Left lung (tissue), 10 donors: ENCODE data around the gene ZNF26. TPM values are rescaled to one million over a fixed set of nuclear protein-coding genes. Genes with fewer than 3 reads are reported as not detected.
A peak's percentile ranks its signal among the peaks of the same experiment; 100 is the strongest.

Experiments
- ATAC-seq: fragments of 200-7000 bp; cut with Tn5 transposase; one replicate; pipeline ENCODE4 v1.9.1; 2020; ENCODE audit warnings: moderate library complexity
- DNase-seq, 4 donors: peaks; one replicate each; pipeline ENCODE4 v3.0.0-alpha.2; 2013 to 2020
- H3K27ac ChIP-seq, 2 donors: fragments of 200-600 bp; sonication (generic) in 1 of 2; one replicate each; pipeline versions ENCODE4 v1.5.0 to v1.8.0; 2020 to 2021
- H3K27me3 ChIP-seq, 2 donors: fragments of 200-600 bp; sonication (generic) in 1 of 2; one replicate each; pipeline versions ENCODE4 v1.5.0 to v1.8.0; 2020 to 2021
- H3K36me3 ChIP-seq, 2 donors: fragments of 200-600 bp; sonication (generic) in 1 of 2; one replicate each; pipeline versions ENCODE4 v1.5.0 to v1.8.0; 2020 to 2021
- H3K4me1 ChIP-seq, 2 donors: fragments of 200-600 bp; one replicate each; pipeline ENCODE4 v1.8.0; 2021
- H3K4me3 ChIP-seq, 2 donors: fragments of 200-600 bp; sonication (generic) in 1 of 2; one replicate each; pipeline versions ENCODE4 v1.5.0 to v1.8.0; 2020 to 2021; ENCODE audit warnings: mild to moderate bottlenecking in 1 of 2
- H3K9me3 ChIP-seq, 2 donors: fragments of 200-600 bp; sonication (generic) in 1 of 2; one replicate each; pipeline versions ENCODE4 v1.5.0 to v1.8.0; 2020 to 2021
- intact Hi-C, 2 donors: fragments of 100-400 bp; cut with DNase I; formaldehyde crosslinking; loops; one replicate each; pipeline versions ENCODE4 v1.11.2 to v1.14.2; 2022
- polyA plus RNA-seq, 6 donors: library from polyadenylated mRNA; unstranded; fragments of 120-200 nt; gene quantifications; one replicate each; pipeline ENCODE4 v1.2.1, GENCODE V29; 2013; ENCODE audit not compliant: insufficient read length in 6 of 6
- total RNA-seq, 2 donors: library from RNA; stranded (reverse); fragmentation: NEBNext Ultra II Directional; extraction: Animal tissue kit (Norgen Biotek cat#: 25700); gene quantifications; one replicate each; pipeline ENCODE4 v1.2.1, GENCODE V29; 2021
- TF ChIP-seq, protein P1 (sequence below), 2 donors: fragments of 200-600 bp; sonication (generic) in 1 of 2; IDR thresholded peaks; one replicate each; pipeline versions ENCODE4 v1.5.0 to v1.8.0; 2021; ENCODE audit warnings: antibody characterized with exemption in 2 of 2
- donor health status: DM: no; HTN: yes; CAD: no.
- donor health status: DM: no; HTN: no; CAD: no.

Gene ZNF26
- total and polyA plus RNA-seq, 8 donors = 7.5 to 19.4 (median 16.4) TPM

DNA sequence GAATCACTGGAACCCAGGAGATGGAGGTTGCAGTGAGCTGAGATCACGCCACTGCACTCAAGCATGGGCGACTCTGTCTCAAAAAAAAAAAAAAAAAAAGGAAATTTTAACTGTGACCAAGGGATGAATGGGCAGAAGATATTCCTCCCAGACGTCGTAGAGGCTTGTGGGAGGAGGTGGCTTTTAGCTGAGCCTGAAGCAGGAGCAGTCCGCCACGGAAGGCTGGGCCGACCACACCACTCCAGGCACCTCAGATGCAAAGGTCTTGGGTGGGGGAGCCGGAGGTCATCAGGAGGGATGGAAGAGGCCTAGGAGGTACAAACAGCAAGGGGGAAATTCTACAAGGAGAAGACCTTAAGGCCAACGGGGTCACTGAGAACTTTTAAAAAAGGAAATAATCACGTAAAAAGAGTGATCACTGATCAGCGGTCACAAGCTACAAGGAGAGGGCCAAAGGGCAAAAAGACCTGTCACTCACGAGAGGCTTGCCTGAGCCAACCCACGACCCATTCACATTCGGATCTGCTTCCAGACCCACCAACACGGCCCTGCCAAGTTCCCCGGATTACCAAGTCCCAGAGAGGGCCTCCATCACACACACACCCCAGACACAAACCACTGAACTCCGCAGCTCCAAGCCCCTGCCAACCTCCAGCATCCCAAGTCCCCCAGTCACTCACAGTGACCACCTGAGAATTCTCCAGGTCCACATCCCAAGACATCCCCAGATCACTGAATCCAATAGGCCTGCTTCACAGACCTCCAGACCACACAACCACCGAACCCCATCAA lies 33.6 kb upstream of the ZNF26 start:
- Histone ChIP-seq H3K9me3 (peaks cover 0 to 61% of the 10 kb centered on the region in 2 donors), H3K4me1 (peaks cover 0 to 12% of the 10 kb centered on the region in 2 donors), H3K4me3 (no peak overlapping the region), H3K27me3 (no peaks in the 10 kb centered on the region), H3K36me3 (peaks cover 0 to 42% of the 10 kb centered on the region in 2 donors), H3K27ac (no peak overlapping the region)
- no peak for DNase-seq
- intact Hi-C loops = no loop called here
- ATAC-seq = no peak
- TF ChIP-seq, protein P1, sequence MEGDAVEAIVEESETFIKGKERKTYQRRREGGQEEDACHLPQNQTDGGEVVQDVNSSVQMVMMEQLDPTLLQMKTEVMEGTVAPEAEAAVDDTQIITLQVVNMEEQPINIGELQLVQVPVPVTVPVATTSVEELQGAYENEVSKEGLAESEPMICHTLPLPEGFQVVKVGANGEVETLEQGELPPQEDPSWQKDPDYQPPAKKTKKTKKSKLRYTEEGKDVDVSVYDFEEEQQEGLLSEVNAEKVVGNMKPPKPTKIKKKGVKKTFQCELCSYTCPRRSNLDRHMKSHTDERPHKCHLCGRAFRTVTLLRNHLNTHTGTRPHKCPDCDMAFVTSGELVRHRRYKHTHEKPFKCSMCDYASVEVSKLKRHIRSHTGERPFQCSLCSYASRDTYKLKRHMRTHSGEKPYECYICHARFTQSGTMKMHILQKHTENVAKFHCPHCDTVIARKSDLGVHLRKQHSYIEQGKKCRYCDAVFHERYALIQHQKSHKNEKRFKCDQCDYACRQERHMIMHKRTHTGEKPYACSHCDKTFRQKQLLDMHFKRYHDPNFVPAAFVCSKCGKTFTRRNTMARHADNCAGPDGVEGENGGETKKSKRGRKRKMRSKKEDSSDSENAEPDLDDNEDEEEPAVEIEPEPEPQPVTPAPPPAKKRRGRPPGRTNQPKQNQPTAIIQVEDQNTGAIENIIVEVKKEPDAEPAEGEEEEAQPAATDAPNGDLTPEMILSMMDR (IDR thresholded peaks at IDR 0.05) = no peak

DNA sequence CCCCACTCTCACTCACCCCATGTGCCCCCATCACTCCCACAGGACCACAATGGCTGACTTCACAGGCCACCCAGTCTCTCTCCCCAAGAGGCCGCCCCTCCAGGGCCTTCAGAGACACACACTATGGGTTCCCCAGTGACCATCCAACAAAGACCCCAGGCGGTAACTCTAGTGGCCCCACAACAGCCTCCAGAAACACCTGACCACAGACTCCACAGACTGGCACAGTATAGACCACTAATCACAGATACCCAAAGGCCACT lies 33.1 kb upstream of the ZNF26 start:
- H3K9me3 ChIP-seq = peaks cover 0 to 56% of the 10 kb centered on the region in 2 donors
- ATAC-seq (no peak), DNase-seq (no peak)
- no peaks in the 10 kb centered on the region for H3K27me3 ChIP-seq
- no peak overlapping the region for H3K4me3 ChIP-seq
- H3K27ac ChIP-seq = no peak overlapping the region
- intact Hi-C loops = no loop called here
- peaks cover 0 to 37% of the 10 kb centered on the region in 2 donors for H3K36me3 ChIP-seq
- peaks cover 0 to 12% of the 10 kb centered on the region in 2 donors for H3K4me1 ChIP-seq
- TF ChIP-seq, protein P1 (IDR thresholded peaks at IDR 0.05) = no peak

DNA sequence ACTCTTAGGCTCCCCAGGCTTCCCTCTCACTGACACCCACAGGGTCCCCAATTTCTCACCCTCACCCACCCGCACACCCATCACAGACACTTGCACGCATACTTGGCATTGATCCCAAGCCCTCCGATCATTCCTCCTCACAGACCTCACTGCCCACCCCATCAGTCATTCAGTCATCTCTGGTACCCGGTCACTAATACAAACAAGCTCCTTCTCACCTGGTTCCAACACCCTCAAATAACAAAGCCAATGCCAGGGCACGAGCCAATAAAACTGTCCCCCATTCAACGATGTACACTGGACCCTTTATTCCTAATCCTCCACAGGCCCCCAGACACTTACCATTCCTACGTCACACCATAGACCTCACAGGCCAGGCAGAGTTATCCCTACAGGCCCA lies 32.4 kb upstream of the ZNF26 start:
- H3K4me3 ChIP-seq = no peak overlapping the region
- no peak overlapping the region for H3K27ac ChIP-seq
- H3K36me3 ChIP-seq = peaks cover 0 to 30% of the 10 kb centered on the region in 2 donors
- DNase-seq (no peak), ATAC-seq (no peak)
- peaks cover 0 to 12% of the 10 kb centered on the region in 2 donors for H3K4me1 ChIP-seq
- H3K9me3 ChIP-seq = peaks cover 0 to 49% of the 10 kb centered on the region in 2 donors
- H3K27me3 ChIP-seq = no peaks in the 10 kb centered on the region
- intact Hi-C loops = no loop called here
- TF ChIP-seq, protein P1 (IDR thresholded peaks at IDR 0.05) = no peak

DNA sequence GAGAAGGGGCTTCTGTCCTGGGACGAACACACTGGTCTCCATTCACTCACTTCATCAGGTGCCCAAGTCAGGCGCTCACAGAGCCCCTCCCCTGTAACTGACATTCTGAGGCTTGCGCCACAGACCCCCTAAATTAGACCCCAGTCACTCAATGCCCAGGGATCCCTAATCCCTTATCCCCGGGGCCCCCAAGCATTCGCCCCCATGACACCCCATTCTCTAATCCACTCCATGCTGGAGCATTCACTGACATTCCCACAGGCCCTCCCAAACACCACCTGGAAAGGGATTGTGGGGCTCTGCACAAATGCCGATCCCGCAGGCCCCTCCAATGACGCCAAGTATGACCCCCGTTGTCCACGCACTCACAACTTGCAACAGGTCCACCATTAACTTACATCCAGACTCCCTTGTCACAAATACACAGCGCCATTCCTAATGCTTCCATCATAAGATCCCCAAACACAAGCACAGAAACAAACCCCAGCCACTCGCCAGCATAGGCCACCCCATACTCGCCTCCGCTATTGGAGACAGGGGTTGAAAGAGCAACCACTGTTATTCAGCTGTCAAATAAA lies 31.6 kb upstream of the ZNF26 start:
- Histone ChIP-seq H3K4me1 (peaks cover 0 to 12% of the 10 kb centered on the region in 2 donors), H3K9me3 (peaks cover 0 to 41% of the 10 kb centered on the region in 2 donors), H3K27ac (peak overlapping the region; percentile 90 to 93), H3K4me3 (peak overlapping the region; percentile 68 to 75), H3K36me3 (peaks cover 0 to 22% of the 10 kb centered on the region in 2 donors), H3K27me3 (no peaks in the 10 kb centered on the region)
- intact Hi-C loops = no loop called here
- TF ChIP-seq, protein P1 (IDR thresholded peaks at IDR 0.05) = no peak
- ATAC-seq (no peak), DNase-seq (no peak)
